Eye (tissue), 1 donor: ENCODE data around the gene NLRP12.
"Not testable (repeated sequence)": the region's sequence is repeated elsewhere in the genome, so short reads cannot be mapped to it uniquely, and the experiment has no call there.

Source experiments
- DNase-seq: peaks from one replicate; pipeline ENCODE4 v3.0.0-alpha.2; 2015

Gene NLRP12, protein sequence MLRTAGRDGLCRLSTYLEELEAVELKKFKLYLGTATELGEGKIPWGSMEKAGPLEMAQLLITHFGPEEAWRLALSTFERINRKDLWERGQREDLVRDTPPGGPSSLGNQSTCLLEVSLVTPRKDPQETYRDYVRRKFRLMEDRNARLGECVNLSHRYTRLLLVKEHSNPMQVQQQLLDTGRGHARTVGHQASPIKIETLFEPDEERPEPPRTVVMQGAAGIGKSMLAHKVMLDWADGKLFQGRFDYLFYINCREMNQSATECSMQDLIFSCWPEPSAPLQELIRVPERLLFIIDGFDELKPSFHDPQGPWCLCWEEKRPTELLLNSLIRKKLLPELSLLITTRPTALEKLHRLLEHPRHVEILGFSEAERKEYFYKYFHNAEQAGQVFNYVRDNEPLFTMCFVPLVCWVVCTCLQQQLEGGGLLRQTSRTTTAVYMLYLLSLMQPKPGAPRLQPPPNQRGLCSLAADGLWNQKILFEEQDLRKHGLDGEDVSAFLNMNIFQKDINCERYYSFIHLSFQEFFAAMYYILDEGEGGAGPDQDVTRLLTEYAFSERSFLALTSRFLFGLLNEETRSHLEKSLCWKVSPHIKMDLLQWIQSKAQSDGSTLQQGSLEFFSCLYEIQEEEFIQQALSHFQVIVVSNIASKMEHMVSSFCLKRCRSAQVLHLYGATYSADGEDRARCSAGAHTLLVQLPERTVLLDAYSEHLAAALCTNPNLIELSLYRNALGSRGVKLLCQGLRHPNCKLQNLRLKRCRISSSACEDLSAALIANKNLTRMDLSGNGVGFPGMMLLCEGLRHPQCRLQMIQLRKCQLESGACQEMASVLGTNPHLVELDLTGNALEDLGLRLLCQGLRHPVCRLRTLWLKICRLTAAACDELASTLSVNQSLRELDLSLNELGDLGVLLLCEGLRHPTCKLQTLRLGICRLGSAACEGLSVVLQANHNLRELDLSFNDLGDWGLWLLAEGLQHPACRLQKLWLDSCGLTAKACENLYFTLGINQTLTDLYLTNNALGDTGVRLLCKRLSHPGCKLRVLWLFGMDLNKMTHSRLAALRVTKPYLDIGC

GRCh38 chr19:53824134-53824611 is at the start of gene NLRP12:
TSS of gene NLRP12 (minus strand) at chr19:53824314. CDS start at chr19:53824174, 140 bp downstream.
- DNase-seq: no peak

DNA sequence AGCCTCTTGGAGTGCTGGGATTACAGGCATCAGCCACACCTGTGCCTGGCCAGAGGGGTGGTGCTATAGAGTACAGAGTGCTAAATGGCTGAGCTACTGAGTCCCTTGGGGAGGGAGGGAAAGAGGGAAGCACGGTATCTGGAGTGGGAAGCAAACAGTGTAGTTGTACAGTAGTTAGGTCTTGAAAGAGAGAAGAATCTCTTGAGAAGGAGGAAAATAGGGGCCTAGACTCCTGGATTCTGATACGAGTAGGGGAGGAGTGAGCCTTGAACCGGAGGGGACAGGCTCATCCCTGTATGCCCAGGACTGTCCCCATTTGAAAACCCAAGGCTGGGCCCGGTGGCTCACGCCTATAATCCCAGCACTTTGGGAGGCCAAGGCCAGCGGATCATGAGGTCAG is 48.6 kb upstream of the NLRP12 start:
- DNase-seq: no peak

- no peak for DNase-seq
These were observed 47.3 kb upstream of the NLRP12 start for GRCh38 chr19:53871454-53871853.

GRCh38 chr19:53870485-53870844 is 46.4 kb upstream of the NLRP12 start:
- peak; percentile 27 for DNase-seq

DNA sequence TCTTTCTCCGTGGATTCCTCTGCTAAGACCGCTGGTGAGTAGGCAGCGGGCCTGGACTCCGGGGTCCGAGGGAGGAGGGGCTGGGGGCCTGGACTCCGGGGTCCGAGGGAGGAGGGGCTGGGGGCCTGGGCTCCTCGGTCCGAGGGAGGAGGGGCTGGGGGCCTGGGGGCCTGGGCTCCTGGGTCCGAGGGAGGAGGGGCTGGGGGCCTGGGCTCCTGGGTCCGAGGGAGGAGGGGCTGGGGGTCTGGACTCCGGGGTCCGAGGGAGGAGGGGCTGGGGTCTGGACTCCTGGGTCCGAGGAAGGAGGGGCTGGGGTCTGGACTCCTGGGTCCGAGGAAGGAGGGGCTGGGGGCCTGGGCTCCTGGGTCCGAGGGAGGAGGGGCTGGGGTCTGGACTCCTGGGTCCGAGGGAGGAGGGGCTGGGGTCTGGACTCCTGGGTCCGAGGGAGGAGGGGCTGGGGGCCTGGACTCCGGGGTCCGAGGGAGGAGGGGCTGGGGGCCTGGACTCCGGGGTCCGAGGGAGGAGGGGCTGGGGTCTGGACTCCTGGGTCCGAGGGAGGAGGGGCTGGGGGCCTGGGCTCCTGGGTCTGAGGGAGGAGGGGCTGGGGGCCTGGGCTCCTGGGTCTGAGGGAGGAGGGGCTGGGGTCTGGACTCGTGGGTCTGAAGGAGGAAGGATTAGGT is 45.8 kb upstream of the NLRP12 start:
- not testable (repeated sequence) for DNase-seq

- DNase-seq: peak; percentile 93
These were observed 45.0 kb upstream of the NLRP12 start for GRCh38 chr19:53868892-53869804.

- DNase-seq: peak; percentile 80
These were observed 44.2 kb upstream of the NLRP12 start for GRCh38 chr19:53868091-53868891.

- DNase-seq: peak; percentile 99
These were observed 43.3 kb upstream of the NLRP12 start, which contains the start of gene MYADM for GRCh38 chr19:53867225-53868090. TSS of gene MYADM (plus strand) at chr19:53867883. CDS start at chr19:53873530, 5,647 bp downstream.

GRCh38 chr19:53866865-53867224 is 42.7 kb upstream of the NLRP12 start:
- DNase-seq: no peak

GRCh38 chr19:53865918-53866864 is 42.1 kb upstream of the NLRP12 start:
- DNase-seq: peak; percentile 90

GRCh38 chr19:53865523-53865917 is 41.4 kb upstream of the NLRP12 start:
- DNase-seq: no peak

- DNase-seq: no peak
These were observed 40.3 kb upstream of the NLRP12 start for GRCh38 chr19:53864308-53864836.

DNA sequence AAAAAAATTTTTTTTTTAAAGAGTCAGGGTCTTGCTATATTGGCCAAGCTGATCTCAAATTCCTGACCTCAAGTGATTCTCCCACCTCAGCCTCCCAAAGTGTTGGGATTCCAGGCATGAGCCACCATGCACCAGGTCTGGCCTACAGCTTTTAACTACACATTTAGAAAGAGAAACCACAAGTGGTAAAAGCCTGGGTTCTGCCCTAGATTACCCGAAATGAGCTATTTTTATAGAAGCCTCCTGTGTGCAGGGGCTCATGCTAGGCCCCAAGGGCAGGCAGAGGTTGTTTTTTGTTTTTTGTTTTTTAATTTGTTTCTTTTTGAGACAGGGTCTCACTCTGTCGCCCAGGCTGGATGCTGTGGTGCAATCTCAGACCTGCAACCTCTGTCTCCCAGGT is 29.6 kb upstream of the NLRP12 start:
- DNase-seq: no peak

GRCh38 chr19:53849237-53849676 is 25.1 kb upstream of the NLRP12 start:
- DNase-seq: peak; percentile 25

DNA sequence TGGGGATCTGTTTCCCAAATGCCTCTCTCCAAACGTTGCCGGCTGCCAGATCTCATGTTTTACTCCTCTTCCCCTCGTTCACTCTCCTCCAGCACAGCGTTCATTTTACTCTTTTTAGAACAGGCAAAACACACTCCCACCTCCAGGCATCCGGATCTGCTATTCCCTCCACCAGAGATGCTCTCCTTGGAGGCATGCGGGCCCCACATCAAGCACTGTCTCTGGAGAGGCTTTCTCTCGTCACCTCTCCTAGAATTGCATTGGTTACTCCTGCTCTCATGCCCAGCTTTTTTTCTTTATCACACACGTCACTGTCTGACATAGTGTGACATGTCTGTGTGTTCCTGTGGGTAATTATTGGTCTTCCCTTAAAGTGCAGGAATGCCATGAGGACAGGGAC is 23.4 kb upstream of the NLRP12 start:
- DNase-seq: no peak

GRCh38 chr19:53844849-53845246 is 20.7 kb upstream of the NLRP12 start:
- no peak for DNase-seq

DNA sequence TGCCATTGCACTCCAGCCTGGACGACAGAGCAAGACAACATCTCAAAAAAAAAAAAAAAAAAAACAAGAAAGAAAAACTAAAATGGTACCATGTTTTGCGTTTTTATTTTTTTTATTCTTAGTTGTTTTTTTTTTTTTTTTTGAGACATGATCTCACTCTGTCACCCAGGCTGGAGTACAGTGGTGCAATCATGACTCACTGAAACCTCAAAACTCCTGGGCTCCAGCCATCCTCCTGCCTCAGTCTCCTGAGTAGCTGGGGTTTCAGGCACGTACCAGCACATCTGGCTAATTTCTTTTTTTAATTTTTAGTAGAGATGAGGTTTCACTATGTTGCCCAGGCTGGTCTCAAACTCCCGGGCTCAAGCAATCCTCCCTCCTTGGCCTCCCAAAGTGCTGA is 16.8 kb upstream of the NLRP12 start:
- not testable (repeated sequence) for DNase-seq

DNA sequence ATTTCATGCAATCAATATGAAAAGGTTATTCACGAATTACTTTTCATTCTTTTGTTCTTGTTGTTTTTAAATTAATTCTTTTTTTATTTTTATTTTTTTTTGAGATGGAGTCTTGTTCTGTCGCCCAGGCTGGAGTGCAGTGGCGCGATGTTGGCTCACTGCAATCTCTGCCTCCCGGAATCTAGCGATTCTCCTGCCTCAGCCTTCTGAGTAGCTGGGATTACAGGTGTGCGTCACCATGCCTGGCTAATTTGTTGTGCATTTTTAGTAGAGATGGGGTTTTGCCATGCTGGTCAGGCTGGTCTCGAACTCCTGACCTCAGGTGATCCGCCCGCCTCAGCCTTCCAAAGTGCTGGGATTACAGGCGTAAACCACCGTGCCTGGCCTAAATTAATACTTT is 16.1 kb upstream of the NLRP12 start:
- not testable (repeated sequence) for DNase-seq
